Peyer's patch (tissue), 4 donors: Measurements from ENCODE around the gene FA2H.
A peak's percentile ranks its signal among the peaks of the same experiment; 100 is the strongest.

Experiments used
- CTCF ChIP-seq, 6 experiments: fragments of 450-650 bp in 4 of 6; fragments of 200-600 bp in 2 of 6; sonication (generic) in 1 of 6; IDR thresholded peaks; one replicate each; pipeline ENCODE4 v1.5.1; 2017 to 2019; ENCODE audit warnings: antibody characterized with exemption in 6 of 6, mild to moderate bottlenecking in 3 of 6, moderate library complexity in 1 of 6
- POLR2A ChIP-seq, 2 donors: fragments of 450-650 bp; IDR thresholded peaks; one replicate each; pipeline ENCODE4 v1.5.1; 2017; ENCODE audit warnings: antibody characterized with exemption in 2 of 2, mild to moderate bottlenecking in 2 of 2, moderate library complexity in 2 of 2

GRCh38 chr16:74700438-74701225 lies 74.0 kb downstream of the FA2H start, which contains the start of gene MLKL:
- TF ChIP-seq CTCF (IDR thresholded peaks at IDR 0.05) = peak in 3 of 6 experiments; percentile 9 to 23 (median 11)
- peak; percentile 40 to 42 for TF ChIP-seq POLR2A (IDR thresholded peaks at IDR 0.05)
